ENCODE measurements around the gene RUNX2. TPM values are rescaled to one million over a fixed set of nuclear protein-coding genes. Genes with fewer than 3 reads are reported as not detected.

RUNX2 gene
- total RNA-seq, 2 experiments from 2014 or later = 33.4 to 34.9 TPM

- POLR2A ChIA-PET = interaction anchor here (0.8 kb wide), 1 partner anchor 12 kb away, joined by 3 read pairs; no protein-coding TSS in a partner anchor
- Mint-ChIP-seq H3K27ac (no peak overlapping the region), H3K4me1 (ENCODE audit: low read depth) (peaks cover 27% of the 10 kb centered on the region), H3K27me3 (no peaks in the 10 kb centered on the region), H3K36me3 (peaks cover 1% of the 10 kb centered on the region), H3K4me3 (no peak overlapping the region), H3K9me3 (no peaks in the 10 kb centered on the region)
- intact Hi-C loops (cut with micrococcal nuclease) = loop anchor here (2.0 kb wide), 1 partner anchor 18 kb away; no protein-coding TSS in a partner anchor
- CTCF ChIA-PET = no interaction called here
- DNase-seq = no peak
Measured at GRCh38 chr6:45644720-45645119, 316.6 kb downstream of the RUNX2 start.

GRCh38 chr6:45645302-45645701, 317.2 kb downstream of the RUNX2 start:
- Mint-ChIP-seq H3K9me3 (no peaks in the 10 kb centered on the region), H3K4me1 (ENCODE audit: low read depth) (peaks cover 27% of the 10 kb centered on the region), H3K36me3 (peaks cover 1% of the 10 kb centered on the region), H3K27me3 (no peaks in the 10 kb centered on the region), H3K27ac (peak overlapping the region; percentile 63), H3K4me3 (no peak overlapping the region)
- DNase-seq = no peak
- intact Hi-C loops (cut with micrococcal nuclease) = loop anchor here (2.0 kb wide), 1 partner anchor 19 kb away; no protein-coding TSS in a partner anchor
- CTCF ChIA-PET = interaction anchor here (1.1 kb wide), 1 partner anchor 1168 kb away, joined by 4 read pairs; no protein-coding TSS in a partner anchor
- POLR2A ChIA-PET = interaction anchor here (0.8 kb wide), 1 partner anchor 12 kb away, joined by 3 read pairs; no protein-coding TSS in a partner anchor

GRCh38 chr6:45647341-45648261, 319.5 kb downstream of the RUNX2 start:
- Mint-ChIP-seq H3K36me3 (peaks cover 1% of the 10 kb centered on the region), H3K27me3 (no peaks in the 10 kb centered on the region), H3K4me3 (no peak overlapping the region), H3K9me3 (no peaks in the 10 kb centered on the region), H3K27ac (no peak overlapping the region), H3K4me1 (ENCODE audit: low read depth) (peaks cover 27% of the 10 kb centered on the region)
- POLR2A ChIA-PET = no interaction called here
- DNase-seq = no peak
- CTCF ChIA-PET = interaction anchor here (0.6 kb wide), 1 partner anchor 67 kb away, joined by 3 read pairs; no protein-coding TSS in a partner anchor
- intact Hi-C loops (cut with micrococcal nuclease) = no loop called here

GRCh38 chr6:45648262-45648620, 320.1 kb downstream of the RUNX2 start:
- ChIA-PET POLR2A (no interaction called here), CTCF (interaction anchor here (0.5 to 0.6 kb wide), 2 partner anchors 66 to 148 kb away, joined by 3 read pairs; no protein-coding TSS in a partner anchor)
- no peak overlapping the region for H3K4me3 Mint-ChIP-seq
- no peak overlapping the region for H3K27ac Mint-ChIP-seq
- no peak for DNase-seq
- intact Hi-C loops (cut with micrococcal nuclease) = no loop called here
- H3K9me3 Mint-ChIP-seq = no peaks in the 10 kb centered on the region
- peaks cover 1% of the 10 kb centered on the region for H3K36me3 Mint-ChIP-seq
- peaks cover 27% of the 10 kb centered on the region for H3K4me1 Mint-ChIP-seq (ENCODE audit: low read depth)
- no peaks in the 10 kb centered on the region for H3K27me3 Mint-ChIP-seq

- Mint-ChIP-seq H3K27me3 (no peaks in the 10 kb centered on the region), H3K9me3 (no peaks in the 10 kb centered on the region), H3K36me3 (no peaks in the 10 kb centered on the region), H3K4me1 (ENCODE audit: low read depth) (peaks cover 16% of the 10 kb centered on the region), H3K27ac (no peak overlapping the region), H3K4me3 (no peak overlapping the region)
- ChIA-PET CTCF (no interaction called here), POLR2A (no interaction called here)
- intact Hi-C loops (cut with micrococcal nuclease) = no loop called here
- no peak for DNase-seq
Measured at GRCh38 chr6:45650524-45651135, 322.5 kb downstream of the RUNX2 start.

GRCh38 chr6:45651301-45651700, 323.2 kb downstream of the RUNX2 start:
- Mint-ChIP-seq H3K27ac (no peak overlapping the region), H3K36me3 (no peaks in the 10 kb centered on the region), H3K4me1 (ENCODE audit: low read depth) (peaks cover 13% of the 10 kb centered on the region), H3K4me3 (no peak overlapping the region), H3K27me3 (no peaks in the 10 kb centered on the region), H3K9me3 (no peaks in the 10 kb centered on the region)
- intact Hi-C loops (cut with micrococcal nuclease) = no loop called here
- no peak for DNase-seq
- ChIA-PET POLR2A (no interaction called here), CTCF (no interaction called here)

GRCh38 chr6:45652416-45652815, 324.3 kb downstream of the RUNX2 start:
- POLR2A ChIA-PET = no interaction called here
- Mint-ChIP-seq H3K27ac (no peak overlapping the region), H3K36me3 (peaks cover 4% of the 10 kb centered on the region), H3K9me3 (peaks cover 5% of the 10 kb centered on the region), H3K4me3 (no peak overlapping the region), H3K4me1 (ENCODE audit: low read depth) (peaks cover 7% of the 10 kb centered on the region), H3K27me3 (no peaks in the 10 kb centered on the region)
- no peak for DNase-seq
- intact Hi-C loops (cut with micrococcal nuclease) = no loop called here
- CTCF ChIA-PET = no interaction called here

- ChIA-PET CTCF (no interaction called here), POLR2A (interaction anchor here (1.0 kb wide), 1 partner anchor 178 kb away, joined by 4 read pairs; no protein-coding TSS in a partner anchor)
- H3K27me3 Mint-ChIP-seq = no peaks in the 10 kb centered on the region
- H3K27ac Mint-ChIP-seq = no peak overlapping the region
- no peak overlapping the region for H3K4me3 Mint-ChIP-seq
- H3K36me3 Mint-ChIP-seq = peaks cover 4% of the 10 kb centered on the region
- intact Hi-C loops (cut with micrococcal nuclease) = no loop called here
- peaks cover 5% of the 10 kb centered on the region for H3K9me3 Mint-ChIP-seq
- DNase-seq = no peak
- H3K4me1 Mint-ChIP-seq (ENCODE audit: low read depth) = peaks cover 5% of the 10 kb centered on the region
Measured at GRCh38 chr6:45653117-45653883, 325.2 kb downstream of the RUNX2 start.

GRCh38 chr6:45654673-45655072, 326.5 kb downstream of the RUNX2 start:
- H3K27ac Mint-ChIP-seq = no peak overlapping the region
- POLR2A ChIA-PET = no interaction called here
- H3K9me3 Mint-ChIP-seq = peaks cover 5% of the 10 kb centered on the region
- DNase-seq = no peak
- H3K36me3 Mint-ChIP-seq = peaks cover 4% of the 10 kb centered on the region
- H3K4me3 Mint-ChIP-seq = no peak overlapping the region
- H3K4me1 Mint-ChIP-seq (ENCODE audit: low read depth) = peaks cover 16% of the 10 kb centered on the region
- no peaks in the 10 kb centered on the region for H3K27me3 Mint-ChIP-seq
- intact Hi-C loops (cut with micrococcal nuclease) = no loop called here
- CTCF ChIA-PET = no interaction called here

- ChIA-PET CTCF (no interaction called here), POLR2A (no interaction called here)
- peaks cover 22% of the 10 kb centered on the region for H3K4me1 Mint-ChIP-seq (ENCODE audit: low read depth)
- no peak for DNase-seq
- H3K27me3 Mint-ChIP-seq = no peaks in the 10 kb centered on the region
- H3K27ac Mint-ChIP-seq = no peak overlapping the region
- H3K36me3 Mint-ChIP-seq = peaks cover 4% of the 10 kb centered on the region
- peaks cover 5% of the 10 kb centered on the region for H3K9me3 Mint-ChIP-seq
- H3K4me3 Mint-ChIP-seq = no peak overlapping the region
- intact Hi-C loops (cut with micrococcal nuclease) = no loop called here
Measured at GRCh38 chr6:45655745-45656476, 327.8 kb downstream of the RUNX2 start.

GRCh38 chr6:45657226-45657625, 329.1 kb downstream of the RUNX2 start:
- intact Hi-C loops (cut with micrococcal nuclease) = no loop called here
- CTCF ChIA-PET = no interaction called here
- peaks cover 27% of the 10 kb centered on the region for H3K4me1 Mint-ChIP-seq (ENCODE audit: low read depth)
- no peak for DNase-seq
- peaks cover 4% of the 10 kb centered on the region for H3K36me3 Mint-ChIP-seq
- POLR2A ChIA-PET = no interaction called here
- H3K27me3 Mint-ChIP-seq = peaks cover 3% of the 10 kb centered on the region
- H3K27ac Mint-ChIP-seq = no peak overlapping the region
- no peak overlapping the region for H3K4me3 Mint-ChIP-seq
- H3K9me3 Mint-ChIP-seq = peaks cover 5% of the 10 kb centered on the region
